HEK293T (cell line): Measurements from ENCODE around the gene RBFOX2.

Experiments
- ARNT ChIP-seq: fragments of 450-650 bp; IDR thresholded peaks from 2 replicates; pipeline ENCODE4 v1.6.1; 2017; ENCODE audit warnings: mild to moderate bottlenecking
- BHLHE40 ChIP-seq: fragments of 450-650 bp; IDR thresholded peaks from 2 replicates; pipeline ENCODE4 v1.6.1; 2016; ENCODE audit warnings: mild to moderate bottlenecking, moderate library complexity, borderline replicate concordance
- ELF4 ChIP-seq: fragments of 450-650 bp; IDR thresholded peaks from 2 replicates; pipeline ENCODE4 v1.6.1; 2017; ENCODE audit warnings: antibody characterized with exemption
- FOXA1 ChIP-seq: fragments of 450-650 bp; IDR thresholded peaks from 2 replicates; pipeline ENCODE4 v1.6.1; 2016; ENCODE audit warnings: mild to moderate bottlenecking
- L3MBTL2 ChIP-seq: fragments of 450-650 bp; conservative IDR thresholded peaks from 2 replicates; pipeline ENCODE4 v1.6.1; 2016; ENCODE audit warnings: mild to moderate bottlenecking
- LEF1 ChIP-seq: fragments of 450-650 bp; IDR thresholded peaks from 2 replicates; pipeline ENCODE4 v1.6.1; 2017; ENCODE audit warnings: mild to moderate bottlenecking, borderline replicate concordance
- NFRKB ChIP-seq: fragments of 450-650 bp; IDR thresholded peaks from 2 replicates; pipeline ENCODE4 v1.6.1; 2016; ENCODE audit warnings: mild to moderate bottlenecking, moderate library complexity
- PKNOX1 ChIP-seq: fragments of 450-650 bp; IDR thresholded peaks from 2 replicates; pipeline ENCODE4 v1.6.1; 2016
- SP1 ChIP-seq: fragments of 450-650 bp; IDR thresholded peaks from 2 replicates; pipeline ENCODE4 v1.6.1; 2017
- TARDBP ChIP-seq: fragments of 450-650 bp; IDR thresholded peaks from 2 replicates; pipeline ENCODE4 v1.6.1; 2016

GRCh38 chr22:35852076-35852475 lies 176.5 kb downstream of the RBFOX2 start:
- no peak for TF ChIP-seq SP1
- no peak for TF ChIP-seq ARNT
- no peak for TF ChIP-seq BHLHE40
- no peak for TF ChIP-seq NFRKB
- TF ChIP-seq TARDBP, result no peak
- no peak for TF ChIP-seq ELF4
- TF ChIP-seq FOXA1, result no peak
- no peak for TF ChIP-seq L3MBTL2
- no peak for TF ChIP-seq PKNOX1
- TF ChIP-seq LEF1, result no peak
